CD4-positive, alpha-beta T cell (primary cell): Measurements from ENCODE around the gene DIS3L2. TPM values are rescaled to one million over a fixed set of nuclear protein-coding genes. Genes with fewer than 3 reads are reported as not detected.

Source experiments
- ATAC-seq: fragments of 200-7000 bp; cut with Tn5 transposase; one replicate; pipeline ENCODE4 v1.10.0; 2022; ENCODE audit warnings: mild to moderate bottlenecking; ENCODE audit not compliant: poor library complexity
- CTCF ChIA-PET: fragments of 350-600 bp; sonication (Branson Sonifier 250); formaldehyde crosslinking; loops from one replicate; lab custom pipeline; 2021; ENCODE audit warnings: antibody characterized with exemption, inconsistent platforms; lab: Charles Lee
- POLR2A ChIA-PET: fragments of 350-600 bp; sonication (Branson Sonifier 250); formaldehyde crosslinking; loops from one replicate; lab custom pipeline; 2021; ENCODE audit warnings: antibody characterized with exemption, inconsistent platforms; lab: Charles Lee
- DNase-seq, 14 experiments: peaks; one replicate each; pipeline ENCODE4 v3.0.0-alpha.2; 2013 to 2020; ENCODE audit warnings: mixed read lengths in 2 of 14
- H3K27ac ChIP-seq, 2 donors: one replicate each; pipeline versions ENCODE4 v1.5.1 to v1.7.0; 2013; ENCODE audit warnings: low read length in 2 of 2, low read depth in 1 of 2, mild to moderate bottlenecking in 1 of 2
- H3K27me3 ChIP-seq, 2 experiments: 1 replicate in 1 of 2; 2 replicates in 1 of 2; pipeline versions ENCODE4 v1.6.1 to v1.7.0; 2013; ENCODE audit warnings: low read length in 2 of 2, control low read depth in 1 of 2, mild to moderate bottlenecking in 1 of 2, moderate library complexity in 1 of 2; ENCODE audit not compliant: insufficient read depth in 2 of 2, control insufficient read depth in 1 of 2
- H3K36me3 ChIP-seq: one replicate; pipeline ENCODE4 v1.6.1; 2013; ENCODE audit warnings: low read length, control low read depth; ENCODE audit not compliant: insufficient read depth
- H3K4me1 ChIP-seq: one replicate; pipeline ENCODE4 v1.6.1; 2013; ENCODE audit warnings: low read length, control low read depth; ENCODE audit not compliant: insufficient read depth
- H3K4me3 ChIP-seq: one replicate; pipeline ENCODE4 v1.5.1; 2013; ENCODE audit warnings: mild to moderate bottlenecking, low read length, moderate library complexity
- H3K9me3 ChIP-seq, 2 experiments: 1 replicate in 1 of 2; 2 replicates in 1 of 2; pipeline versions ENCODE4 v1.6.1 to v1.7.0; 2013; ENCODE audit warnings: low read length in 2 of 2, mild to moderate bottlenecking in 2 of 2, control low read depth in 1 of 2, moderate library complexity in 1 of 2; ENCODE audit not compliant: control insufficient read depth in 1 of 2, insufficient read depth in 1 of 2
- H3K27ac Mint-ChIP-seq: one replicate; pipeline ENCODE4 v1.8.0; 2020; ENCODE audit warnings: mixed read lengths
- H3K27me3 Mint-ChIP-seq: one replicate; pipeline ENCODE4 v1.8.0; 2021; ENCODE audit warnings: mixed read lengths
- H3K36me3 Mint-ChIP-seq: one replicate; pipeline ENCODE4 v1.8.0; 2021; ENCODE audit warnings: low read depth, mixed read lengths
- H3K4me1 Mint-ChIP-seq: one replicate; pipeline ENCODE4 v1.8.0; 2021; ENCODE audit warnings: low read depth, mixed read lengths
- H3K4me3 Mint-ChIP-seq: one replicate; pipeline ENCODE4 v1.8.0; 2020; ENCODE audit warnings: mild to moderate bottlenecking, mixed read lengths
- H3K9me3 Mint-ChIP-seq: one replicate; pipeline ENCODE4 v1.8.0; 2020; ENCODE audit warnings: mixed read lengths
- CTCF ChIP-seq: fragments of 200-600 bp; IDR thresholded peaks from one replicate; pipeline ENCODE4 v1.8.0; 2022; ENCODE audit warnings: antibody characterized with exemption, mild to moderate bottlenecking
- intact Hi-C, 2 experiments: fragments of 100-400 bp; cut with DNase I in 1 of 2; cut with micrococcal nuclease in 1 of 2; formaldehyde crosslinking; loops; one replicate each; pipeline versions ENCODE4 v1.15.1 to v1.9.0; 2023 to 2025; cut with DNase I, micrococcal nuclease
- total RNA-seq, 174 experiments: library from RNA in 2 of 174; stranded (reverse) in 2 of 174; gene quantifications; one replicate each; pipeline ENCODE4 v1.2.3 and lab custom pipeline; 2021 to 2026

DIS3L2 gene
- total RNA-seq, 2 experiments from 2014 or later = 59.8 to 62.9 TPM

GRCh38 chr2:231926180-231926741 lies 35.3 kb upstream of the DIS3L2 start, which contains the start of gene NPPC:
NPPC (minus strand) TSS chr2:231926396; CDS start chr2:231926249, 147 bp downstream.
- no peak for TF ChIP-seq CTCF
- no peak within 1 kb of the TSS for H3K27ac Mint-ChIP-seq

GRCh38 chr2:231926761-231927565 lies 34.5 kb upstream of the DIS3L2 start:
- Mint-ChIP-seq H3K4me1 (peaks cover 6% of the 10 kb centered on the region), H3K27ac (no peak overlapping the region), H3K36me3 (no peaks in the 10 kb centered on the region), H3K4me3 (peak overlapping the region; percentile 66), H3K9me3 (no peaks in the 10 kb centered on the region), H3K27me3 (peaks cover 52% of the 10 kb centered on the region)
- DNase-seq (peak in 1 of 14 experiments; percentile 21), ATAC-seq (peak; percentile 10)
- Histone ChIP-seq H3K4me3 (peak overlapping the region; percentile 22), H3K27ac (no peak overlapping the region), H3K4me1 (peaks cover 22% of the 10 kb centered on the region), H3K36me3 (no peaks in the 10 kb centered on the region), H3K9me3 (peaks cover 0 to 6% of the 10 kb centered on the region in 2 experiments), H3K27me3 (peaks cover 38 to 58% of the 10 kb centered on the region in 2 experiments)
- CTCF ChIA-PET = no interaction called here
- POLR2A ChIA-PET = no interaction called here
- intact Hi-C loops = loop anchor here (1.0 to 10.0 kb wide), 3 partner anchors 213 to 598 kb away; partner anchors contain the start of genes CHRND (in 1 of the 2) and PRSS56 (in 1 of the 2)
- no peak for TF ChIP-seq CTCF

More at GRCh38 chr2:231926180-231926741, 35.3 kb upstream of the DIS3L2 start, which contains the start of gene NPPC:
- POLR2A ChIA-PET = no interaction called here
- Histone ChIP-seq H3K9me3 (peaks cover 0 to 6% of the 10 kb centered on the region in 2 experiments), H3K4me3 (peak within 1 kb of the TSS; percentile 29), H3K27ac (no peak within 1 kb of the TSS), H3K36me3 (no peaks in the 10 kb centered on the region), H3K27me3 (peaks cover 38 to 58% of the 10 kb centered on the region in 2 experiments), H3K4me1 (peaks cover 22% of the 10 kb centered on the region)
- ATAC-seq = peak; percentile 75
- H3K36me3 Mint-ChIP-seq = no peaks in the 10 kb centered on the region
- peaks cover 6% of the 10 kb centered on the region for H3K4me1 Mint-ChIP-seq
- no peaks in the 10 kb centered on the region for H3K9me3 Mint-ChIP-seq
- H3K4me3 Mint-ChIP-seq = peak within 1 kb of the TSS; percentile 66
- H3K27me3 Mint-ChIP-seq = peaks cover 52% of the 10 kb centered on the region
- CTCF ChIA-PET = no interaction called here
- DNase-seq = peak in 10 of 14 experiments; percentile 11 to 67 (median 28)
- intact Hi-C loops = loop anchor here (1.0 to 10.0 kb wide), 3 partner anchors 214 to 599 kb away; partner anchors contain the start of genes CHRND (in 1 of the 2) and PRSS56 (in 1 of the 2)

DNA sequence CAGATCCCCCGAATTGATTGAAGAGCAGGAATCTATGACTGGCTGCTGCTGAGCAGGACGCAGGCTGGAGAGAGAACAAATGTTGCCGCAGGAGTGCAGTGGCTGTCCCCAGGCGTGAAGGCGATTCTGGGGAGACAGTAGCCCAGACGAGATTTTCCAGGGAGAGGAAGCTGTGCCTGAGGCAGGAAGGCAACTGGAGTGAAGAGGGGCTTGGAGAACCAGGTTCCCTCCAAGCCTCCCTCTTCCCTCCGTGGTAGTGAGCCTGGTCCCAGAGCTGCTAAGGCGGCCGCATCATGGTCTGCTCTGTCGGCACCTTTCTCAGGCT lies 34.0 kb upstream of the DIS3L2 start:
- ChIA-PET POLR2A (no interaction called here), CTCF (no interaction called here)
- no peak for DNase-seq
- peaks cover 52% of the 10 kb centered on the region for H3K27me3 Mint-ChIP-seq
- H3K36me3 Mint-ChIP-seq = no peaks in the 10 kb centered on the region
- Histone ChIP-seq H3K27ac (no peak overlapping the region), H3K9me3 (peaks cover 0 to 6% of the 10 kb centered on the region in 2 experiments), H3K4me1 (peaks cover 22% of the 10 kb centered on the region), H3K27me3 (peaks cover 38 to 58% of the 10 kb centered on the region in 2 experiments), H3K4me3 (no peak overlapping the region), H3K36me3 (no peaks in the 10 kb centered on the region)
- ATAC-seq = no peak
- peaks cover 6% of the 10 kb centered on the region for H3K4me1 Mint-ChIP-seq
- H3K9me3 Mint-ChIP-seq = no peaks in the 10 kb centered on the region
- intact Hi-C loops = loop anchor here in 1 of 2 experiments (5.0 to 10.0 kb wide), 2 partner anchors 515 to 597 kb away; partner anchors contain the start of genes CHRND and PRSS56
- H3K27ac Mint-ChIP-seq = no peak overlapping the region
- peak overlapping the region; percentile 51 for H3K4me3 Mint-ChIP-seq
- no peak for TF ChIP-seq CTCF
